Measurements from ENCODE around the gene KCNE3.

DNA sequence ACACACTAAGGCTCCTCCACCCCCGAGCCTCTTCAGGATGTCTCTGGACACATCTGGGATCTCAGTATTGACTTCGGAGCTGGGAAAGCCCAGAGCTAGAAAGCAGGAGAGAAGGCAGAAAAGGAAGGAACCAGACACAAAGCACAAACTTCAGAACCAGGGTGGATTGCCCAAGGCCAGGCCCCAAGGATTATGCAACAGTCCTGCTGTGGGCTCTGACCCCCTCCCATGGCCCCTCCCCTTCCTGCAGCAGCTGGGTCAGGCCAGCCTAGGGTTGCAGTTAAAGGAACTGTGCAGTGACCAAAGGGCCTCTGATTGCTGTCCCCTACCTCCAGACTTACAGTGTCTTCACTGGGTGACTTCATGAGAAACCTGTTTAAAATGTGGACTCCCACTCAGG lies 5.3 kb downstream of the KCNE3 start:
- TF ChIP-seq, protein P1, sequence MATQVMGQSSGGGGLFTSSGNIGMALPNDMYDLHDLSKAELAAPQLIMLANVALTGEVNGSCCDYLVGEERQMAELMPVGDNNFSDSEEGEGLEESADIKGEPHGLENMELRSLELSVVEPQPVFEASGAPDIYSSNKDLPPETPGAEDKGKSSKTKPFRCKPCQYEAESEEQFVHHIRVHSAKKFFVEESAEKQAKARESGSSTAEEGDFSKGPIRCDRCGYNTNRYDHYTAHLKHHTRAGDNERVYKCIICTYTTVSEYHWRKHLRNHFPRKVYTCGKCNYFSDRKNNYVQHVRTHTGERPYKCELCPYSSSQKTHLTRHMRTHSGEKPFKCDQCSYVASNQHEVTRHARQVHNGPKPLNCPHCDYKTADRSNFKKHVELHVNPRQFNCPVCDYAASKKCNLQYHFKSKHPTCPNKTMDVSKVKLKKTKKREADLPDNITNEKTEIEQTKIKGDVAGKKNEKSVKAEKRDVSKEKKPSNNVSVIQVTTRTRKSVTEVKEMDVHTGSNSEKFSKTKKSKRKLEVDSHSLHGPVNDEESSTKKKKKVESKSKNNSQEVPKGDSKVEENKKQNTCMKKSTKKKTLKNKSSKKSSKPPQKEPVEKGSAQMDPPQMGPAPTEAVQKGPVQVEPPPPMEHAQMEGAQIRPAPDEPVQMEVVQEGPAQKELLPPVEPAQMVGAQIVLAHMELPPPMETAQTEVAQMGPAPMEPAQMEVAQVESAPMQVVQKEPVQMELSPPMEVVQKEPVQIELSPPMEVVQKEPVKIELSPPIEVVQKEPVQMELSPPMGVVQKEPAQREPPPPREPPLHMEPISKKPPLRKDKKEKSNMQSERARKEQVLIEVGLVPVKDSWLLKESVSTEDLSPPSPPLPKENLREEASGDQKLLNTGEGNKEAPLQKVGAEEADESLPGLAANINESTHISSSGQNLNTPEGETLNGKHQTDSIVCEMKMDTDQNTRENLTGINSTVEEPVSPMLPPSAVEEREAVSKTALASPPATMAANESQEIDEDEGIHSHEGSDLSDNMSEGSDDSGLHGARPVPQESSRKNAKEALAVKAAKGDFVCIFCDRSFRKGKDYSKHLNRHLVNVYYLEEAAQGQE (IDR thresholded peaks at IDR 0.05; ENCODE audit: insufficient read depth in 1 of 2, low read depth in 2 of 2, low read length in 2 of 2) = no peak
- TF ChIP-seq POLR2AphosphoS5 (IDR thresholded peaks at IDR 0.05; ENCODE audit: low read depth, low read length) = no peak
- TF ChIP-seq FOXP2 (optimal IDR thresholded peaks at IDR 0.05; ENCODE audit: borderline replicate concordance, extremely low read depth, extremely low read length, insufficient read depth) = no peak
- no peak for TF ChIP-seq SIN3A (IDR thresholded peaks at IDR 0.05; ENCODE audit: borderline replicate concordance, insufficient read depth, low read length)

Data from PFSK-1 (cell line).